ENCODE results near the gene RBFOX1. TPM values are rescaled to one million over a fixed set of nuclear protein-coding genes. Genes with fewer than 3 reads are reported as not detected.

The RBFOX1 gene
- total and polyA plus RNA-seq, 2 donors from 2014 or later = 0.24 to 0.66 TPM

DNA sequence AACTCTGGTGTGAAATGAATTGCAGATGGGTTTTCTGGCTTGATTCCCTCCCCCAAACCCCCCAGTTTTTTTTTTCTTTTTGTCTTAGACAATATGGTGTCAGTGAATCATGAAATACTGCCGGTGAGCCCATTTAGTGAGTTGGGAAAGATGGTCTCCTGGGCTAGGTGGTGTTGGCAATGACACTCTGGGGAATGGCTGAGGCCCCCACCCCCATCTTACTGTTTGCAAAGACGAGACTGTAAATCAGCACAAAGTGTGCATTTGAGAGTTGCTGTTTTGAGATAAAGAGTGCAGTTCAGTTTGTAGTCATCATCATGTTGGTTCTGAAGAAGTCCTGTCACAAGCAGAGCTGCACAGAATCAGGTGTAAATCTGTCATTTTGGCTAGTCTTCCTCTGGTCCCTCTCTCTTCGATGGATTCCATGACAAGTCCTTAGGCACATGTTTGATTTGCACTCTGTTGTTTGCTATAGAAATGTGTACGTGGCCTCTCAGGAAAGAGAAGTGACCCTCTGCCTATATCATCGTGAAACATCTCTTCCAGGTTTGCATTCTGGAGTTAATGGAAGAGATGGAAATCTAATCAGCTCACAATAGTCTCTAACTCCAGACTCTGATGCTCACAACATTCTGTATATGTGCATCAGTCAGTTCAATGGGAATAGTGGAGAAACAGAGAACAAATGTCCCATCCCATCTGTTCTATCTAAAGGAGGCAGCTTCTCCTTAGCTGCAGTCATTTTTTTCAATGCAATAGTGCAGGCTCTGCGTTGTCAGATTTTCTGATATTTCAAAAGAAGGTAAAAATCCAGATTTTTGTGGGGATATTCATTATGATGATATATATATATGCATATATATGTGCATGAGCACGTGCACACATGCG, 34.6 kb downstream of the RBFOX1 start:
- H3K9me3 ChIP-seq (ENCODE audit: control insufficient read depth in 2 of 3, insufficient read depth in 1 of 3, low read length in 3 of 3) = no peaks in the 10 kb centered on the region
- H3K4me1 ChIP-seq (ENCODE audit: control insufficient read depth in 2 of 3, insufficient read depth in 2 of 3, low read depth in 1 of 3, low read length in 3 of 3) = no peaks in the 10 kb centered on the region
- no peaks in the 10 kb centered on the region for H3K36me3 ChIP-seq (ENCODE audit: control insufficient read depth in 2 of 3, insufficient read depth in 3 of 3, low read length in 3 of 3)
- DNase-seq (no peak), FAIRE-seq (no peak)
- no peak overlapping the region for H3K4me3 ChIP-seq (ENCODE audit: low read length in 3 of 3)
- intact Hi-C loops (cut with DNase I) = no loop called here
- TF ChIP-seq, protein P1, sequence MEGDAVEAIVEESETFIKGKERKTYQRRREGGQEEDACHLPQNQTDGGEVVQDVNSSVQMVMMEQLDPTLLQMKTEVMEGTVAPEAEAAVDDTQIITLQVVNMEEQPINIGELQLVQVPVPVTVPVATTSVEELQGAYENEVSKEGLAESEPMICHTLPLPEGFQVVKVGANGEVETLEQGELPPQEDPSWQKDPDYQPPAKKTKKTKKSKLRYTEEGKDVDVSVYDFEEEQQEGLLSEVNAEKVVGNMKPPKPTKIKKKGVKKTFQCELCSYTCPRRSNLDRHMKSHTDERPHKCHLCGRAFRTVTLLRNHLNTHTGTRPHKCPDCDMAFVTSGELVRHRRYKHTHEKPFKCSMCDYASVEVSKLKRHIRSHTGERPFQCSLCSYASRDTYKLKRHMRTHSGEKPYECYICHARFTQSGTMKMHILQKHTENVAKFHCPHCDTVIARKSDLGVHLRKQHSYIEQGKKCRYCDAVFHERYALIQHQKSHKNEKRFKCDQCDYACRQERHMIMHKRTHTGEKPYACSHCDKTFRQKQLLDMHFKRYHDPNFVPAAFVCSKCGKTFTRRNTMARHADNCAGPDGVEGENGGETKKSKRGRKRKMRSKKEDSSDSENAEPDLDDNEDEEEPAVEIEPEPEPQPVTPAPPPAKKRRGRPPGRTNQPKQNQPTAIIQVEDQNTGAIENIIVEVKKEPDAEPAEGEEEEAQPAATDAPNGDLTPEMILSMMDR (IDR thresholded peaks at IDR 0.05; ENCODE audit: borderline replicate concordance, extremely low read depth, insufficient read depth) = no peak
- H3K9ac ChIP-seq (ENCODE audit: low read length in 3 of 3) = no peak overlapping the region
- no peaks in the 10 kb centered on the region for H3K27me3 ChIP-seq (ENCODE audit: control insufficient read depth, insufficient read depth, low read length)
- H3K27ac ChIP-seq (ENCODE audit: low read depth in 2 of 2, low read length in 2 of 2) = no peak overlapping the region

GRCh38 chr16:7369204-7369603, 36.6 kb downstream of the RBFOX1 start:
- TF ChIP-seq, protein P1 (IDR thresholded peaks at IDR 0.05; ENCODE audit: borderline replicate concordance, extremely low read depth, insufficient read depth) = no peak
- no peaks in the 10 kb centered on the region for H3K9me3 ChIP-seq (ENCODE audit: control insufficient read depth in 2 of 3, insufficient read depth in 1 of 3, low read length in 3 of 3)
- intact Hi-C loops (cut with DNase I) = no loop called here
- H3K27me3 ChIP-seq (ENCODE audit: control insufficient read depth, insufficient read depth, low read length) = no peaks in the 10 kb centered on the region
- DNase-seq = no peak
- no peaks in the 10 kb centered on the region for H3K36me3 ChIP-seq (ENCODE audit: control insufficient read depth in 2 of 3, insufficient read depth in 3 of 3, low read length in 3 of 3)
- H3K4me3 ChIP-seq (ENCODE audit: low read length in 3 of 3) = no peak overlapping the region
- H3K27ac ChIP-seq (ENCODE audit: low read depth in 2 of 2, low read length in 2 of 2) = no peak overlapping the region
- FAIRE-seq = no peak
- H3K9ac ChIP-seq (ENCODE audit: low read length in 3 of 3) = no peak overlapping the region
- no peaks in the 10 kb centered on the region for H3K4me1 ChIP-seq (ENCODE audit: control insufficient read depth in 2 of 3, insufficient read depth in 2 of 3, low read depth in 1 of 3, low read length in 3 of 3)

DNA sequence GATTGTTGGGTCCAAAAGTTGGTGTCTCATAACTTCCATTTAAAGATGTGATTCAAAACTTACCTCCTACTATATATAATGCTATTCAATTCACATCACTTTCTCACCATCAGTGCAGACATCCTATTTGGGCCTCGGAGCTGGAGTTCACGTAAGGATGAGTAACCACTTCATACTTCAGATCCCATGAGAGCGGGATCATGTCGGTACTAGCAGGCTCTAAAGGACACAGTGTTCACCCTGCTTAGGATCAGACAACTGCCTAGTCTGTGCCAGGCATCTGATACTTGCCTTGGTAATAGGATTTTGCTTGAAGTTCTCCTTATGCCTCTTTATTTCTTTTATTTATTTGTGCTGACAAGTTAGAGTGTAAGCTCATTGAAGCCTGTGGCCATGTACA, 39.5 kb downstream of the RBFOX1 start:
- H3K36me3 ChIP-seq (ENCODE audit: control insufficient read depth in 2 of 3, insufficient read depth in 3 of 3, low read length in 3 of 3) = no peaks in the 10 kb centered on the region

More for the DNA sequence above, 39.5 kb downstream of the RBFOX1 start:
- H3K4me3 ChIP-seq (ENCODE audit: low read length in 3 of 3) = no peak overlapping the region
- no peaks in the 10 kb centered on the region for H3K4me1 ChIP-seq (ENCODE audit: control insufficient read depth in 2 of 3, insufficient read depth in 2 of 3, low read depth in 1 of 3, low read length in 3 of 3)
- H3K9me3 ChIP-seq (ENCODE audit: control insufficient read depth in 2 of 3, insufficient read depth in 1 of 3, low read length in 3 of 3) = no peaks in the 10 kb centered on the region
- H3K27ac ChIP-seq (ENCODE audit: low read depth in 2 of 2, low read length in 2 of 2) = no peak overlapping the region
- TF ChIP-seq, protein P1 (IDR thresholded peaks at IDR 0.05; ENCODE audit: borderline replicate concordance, extremely low read depth, insufficient read depth) = no peak
- intact Hi-C loops (cut with DNase I) = no loop called here
- H3K9ac ChIP-seq (ENCODE audit: low read length in 3 of 3) = no peak overlapping the region
- FAIRE-seq (no peak), DNase-seq (no peak)
- no peaks in the 10 kb centered on the region for H3K27me3 ChIP-seq (ENCODE audit: control insufficient read depth, insufficient read depth, low read length)
